Measurements from ENCODE around the gene ADAMTS5.
A peak's percentile ranks its signal among the peaks of the same experiment; 100 is the strongest.

The ADAMTS5 gene

GRCh38 chr21:26920055-26920454 lies 46.8 kb downstream of the ADAMTS5 start:
- H3K9me3 Mint-ChIP-seq, result no peaks in the 10 kb centered on the region
- H3K27ac Mint-ChIP-seq, result no peak overlapping the region
- no peaks in the 10 kb centered on the region for H3K27me3 Mint-ChIP-seq (ENCODE audit: low read depth)
- peaks cover 26% of the 10 kb centered on the region for H3K36me3 Mint-ChIP-seq (ENCODE audit: low read depth)
- TF ChIP-seq CTCF (IDR thresholded peaks at IDR 0.05; ENCODE audit: unreplicated experiment in 3 of 3), result no peak
- H3K4me1 Mint-ChIP-seq, result peaks cover 5% of the 10 kb centered on the region
- no peak overlapping the region for H3K4me3 Mint-ChIP-seq

- Mint-ChIP-seq H3K27me3 (ENCODE audit: low read depth) (no peaks in the 10 kb centered on the region), H3K4me1 (peaks cover 5% of the 10 kb centered on the region), H3K9me3 (peaks cover 5% of the 10 kb centered on the region), H3K36me3 (ENCODE audit: low read depth) (peaks cover 18% of the 10 kb centered on the region), H3K27ac (no peak overlapping the region), H3K4me3 (no peak overlapping the region)
- TF ChIP-seq CTCF (IDR thresholded peaks at IDR 0.05; ENCODE audit: unreplicated experiment in 3 of 3), result no peak
Measured at GRCh38 chr21:26918323-26919079, 48.4 kb downstream of the ADAMTS5 start.

DNA sequence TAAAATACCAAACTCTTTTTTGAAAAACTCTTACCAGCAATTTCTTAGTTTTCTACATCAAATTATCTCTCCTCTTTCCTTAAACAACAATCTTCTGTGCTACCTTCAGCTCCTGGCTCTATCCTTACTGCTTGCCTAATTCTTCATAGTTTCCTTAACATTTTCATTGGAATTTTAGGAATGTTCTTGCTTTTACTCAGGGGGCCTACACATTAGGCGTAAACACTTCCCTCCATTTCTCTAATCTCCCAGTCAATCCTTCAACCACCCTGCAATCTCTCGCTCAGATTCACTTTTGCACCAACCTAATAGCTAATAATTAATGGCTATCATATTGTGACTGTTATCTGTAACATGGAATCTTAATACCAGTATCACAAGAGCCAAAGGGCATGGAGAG lies 50.1 kb downstream of the ADAMTS5 start:
- Mint-ChIP-seq H3K27me3 (ENCODE audit: low read depth) (no peaks in the 10 kb centered on the region), H3K4me3 (no peak overlapping the region), H3K4me1 (peaks cover 5% of the 10 kb centered on the region), H3K27ac (peak overlapping the region in 1 of 3 experiments; percentile 1), H3K9me3 (peaks cover 5% of the 10 kb centered on the region), H3K36me3 (ENCODE audit: low read depth) (peaks cover 11% of the 10 kb centered on the region)
- no peak for TF ChIP-seq CTCF (IDR thresholded peaks at IDR 0.05; ENCODE audit: unreplicated experiment in 3 of 3)

DNA sequence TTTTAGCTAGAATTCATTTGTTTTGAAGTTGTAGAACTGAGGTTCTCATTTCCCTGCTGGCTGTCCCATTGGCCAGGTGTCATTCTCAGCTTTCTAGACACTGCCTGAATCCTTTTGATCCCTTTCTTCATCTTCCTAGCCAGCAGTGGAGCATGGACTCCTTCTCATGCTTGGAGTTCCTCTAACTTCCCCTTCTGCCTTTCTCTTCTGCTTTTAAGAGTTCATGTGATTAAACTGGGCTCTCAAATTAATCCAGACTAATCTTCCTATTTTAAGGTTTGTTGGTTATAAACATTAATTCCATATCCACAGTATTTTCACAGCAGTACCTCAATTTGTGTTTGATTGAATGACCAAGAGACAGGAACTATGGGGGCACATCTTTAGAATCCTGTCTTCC lies 52.3 kb downstream of the ADAMTS5 start:
- Mint-ChIP-seq H3K27ac (no peak overlapping the region), H3K36me3 (ENCODE audit: low read depth) (peaks cover 5% of the 10 kb centered on the region), H3K4me3 (no peak overlapping the region), H3K9me3 (peaks cover 5% of the 10 kb centered on the region), H3K27me3 (ENCODE audit: low read depth) (no peaks in the 10 kb centered on the region), H3K4me1 (peaks cover 5% of the 10 kb centered on the region)
- TF ChIP-seq CTCF (IDR thresholded peaks at IDR 0.05; ENCODE audit: unreplicated experiment in 3 of 3), result no peak

DNA sequence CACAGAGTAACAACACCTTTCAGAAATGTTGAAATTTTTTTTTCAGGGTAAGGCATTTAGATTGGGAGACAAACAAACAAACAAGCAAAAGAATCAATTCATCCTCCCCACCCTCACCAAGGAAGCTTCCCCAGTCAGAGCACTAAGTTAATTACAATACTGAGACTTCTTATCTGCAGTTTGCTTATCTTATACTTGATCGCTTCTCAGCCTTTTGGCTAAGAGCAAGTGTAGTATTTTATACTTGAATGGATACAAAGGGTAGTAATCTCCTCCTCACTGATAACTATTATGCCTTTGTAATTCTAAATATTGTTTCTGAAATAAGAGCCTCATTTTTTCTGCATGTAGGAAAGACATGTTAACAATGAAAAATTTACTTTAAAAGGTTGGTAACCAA lies 54.4 kb downstream of the ADAMTS5 start:
- H3K4me1 Mint-ChIP-seq, result peaks cover 5% of the 10 kb centered on the region
- no peak for TF ChIP-seq CTCF (IDR thresholded peaks at IDR 0.05; ENCODE audit: unreplicated experiment in 3 of 3)
- no peak overlapping the region for H3K27ac Mint-ChIP-seq

DNA sequence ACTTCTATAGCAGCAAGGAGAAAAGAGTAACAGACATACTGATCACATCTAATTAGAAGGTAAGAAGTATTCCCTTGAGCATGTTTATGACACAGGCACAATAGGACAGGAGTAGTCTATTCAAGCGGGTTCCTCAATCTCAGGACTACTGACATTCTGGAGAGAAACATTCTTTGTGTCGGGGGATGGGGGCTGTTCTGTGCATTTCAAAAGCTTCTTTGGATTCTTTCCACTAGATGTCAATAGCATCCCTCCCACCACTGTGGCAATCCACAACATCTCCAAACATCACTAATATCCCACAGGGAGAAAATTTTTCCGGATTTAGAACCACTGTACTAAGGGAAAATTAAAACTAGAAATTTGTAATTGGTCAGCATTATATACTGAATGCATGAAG lies 56.9 kb downstream of the ADAMTS5 start:
- Mint-ChIP-seq H3K4me3 (no peak overlapping the region), H3K4me1 (no peaks in the 10 kb centered on the region), H3K27ac (no peak overlapping the region), H3K27me3 (ENCODE audit: low read depth) (no peaks in the 10 kb centered on the region), H3K9me3 (peaks cover 7% of the 10 kb centered on the region), H3K36me3 (ENCODE audit: low read depth) (peaks cover 5% of the 10 kb centered on the region)
- TF ChIP-seq CTCF (IDR thresholded peaks at IDR 0.05; ENCODE audit: unreplicated experiment in 3 of 3), result peak in 1 of 3 experiments; percentile 49

More for the DNA sequence above, 54.4 kb downstream of the ADAMTS5 start:
- Mint-ChIP-seq H3K27me3 (ENCODE audit: low read depth) (no peaks in the 10 kb centered on the region), H3K9me3 (peaks cover 5% of the 10 kb centered on the region), H3K36me3 (ENCODE audit: low read depth) (peaks cover 5% of the 10 kb centered on the region), H3K4me3 (no peak overlapping the region)

Data from nephron (organoid).